22Rv1 (cell line): ENCODE measurements around the gene DNAJC17.

Experiments used
- ZFX ChIP-seq: fragments of 450-650 bp; IDR thresholded peaks from 2 replicates; pipeline ENCODE4 v1.6.1; 2017; ENCODE audit warnings: antibody characterized with exemption, borderline replicate concordance
- TF ChIP-seq, protein P1 (sequence below): fragments of 450-650 bp; IDR thresholded peaks from 2 replicates; pipeline ENCODE4 v1.5.1; 2017; ENCODE audit warnings: mild to moderate bottlenecking

DNA sequence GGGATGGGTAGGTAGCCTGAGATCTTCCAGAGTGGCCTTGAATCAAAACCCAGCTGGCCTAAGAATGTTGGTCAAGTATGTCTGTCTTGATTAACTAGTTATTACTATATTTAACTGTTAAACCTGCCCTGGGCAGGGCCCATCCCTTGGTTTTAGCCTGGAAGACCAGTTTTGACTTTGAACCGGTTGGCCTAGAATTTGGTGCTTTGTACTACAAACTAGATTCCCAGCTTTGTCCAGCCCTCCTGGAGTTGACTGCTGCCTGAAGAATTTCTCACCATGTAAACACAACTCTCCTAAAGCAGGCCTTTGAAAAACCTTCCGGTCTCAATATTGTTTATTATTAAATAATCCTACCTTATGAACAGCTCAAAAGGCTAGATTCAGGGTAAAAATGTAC lies 21.5 kb downstream of the DNAJC17 start:
- TF ChIP-seq, protein P1, sequence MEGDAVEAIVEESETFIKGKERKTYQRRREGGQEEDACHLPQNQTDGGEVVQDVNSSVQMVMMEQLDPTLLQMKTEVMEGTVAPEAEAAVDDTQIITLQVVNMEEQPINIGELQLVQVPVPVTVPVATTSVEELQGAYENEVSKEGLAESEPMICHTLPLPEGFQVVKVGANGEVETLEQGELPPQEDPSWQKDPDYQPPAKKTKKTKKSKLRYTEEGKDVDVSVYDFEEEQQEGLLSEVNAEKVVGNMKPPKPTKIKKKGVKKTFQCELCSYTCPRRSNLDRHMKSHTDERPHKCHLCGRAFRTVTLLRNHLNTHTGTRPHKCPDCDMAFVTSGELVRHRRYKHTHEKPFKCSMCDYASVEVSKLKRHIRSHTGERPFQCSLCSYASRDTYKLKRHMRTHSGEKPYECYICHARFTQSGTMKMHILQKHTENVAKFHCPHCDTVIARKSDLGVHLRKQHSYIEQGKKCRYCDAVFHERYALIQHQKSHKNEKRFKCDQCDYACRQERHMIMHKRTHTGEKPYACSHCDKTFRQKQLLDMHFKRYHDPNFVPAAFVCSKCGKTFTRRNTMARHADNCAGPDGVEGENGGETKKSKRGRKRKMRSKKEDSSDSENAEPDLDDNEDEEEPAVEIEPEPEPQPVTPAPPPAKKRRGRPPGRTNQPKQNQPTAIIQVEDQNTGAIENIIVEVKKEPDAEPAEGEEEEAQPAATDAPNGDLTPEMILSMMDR = no peak
- TF ChIP-seq ZFX = no peak
